Loucy (cell line): ENCODE results near the gene PPDPF.

Source experiments
- H2AFZ ChIP-seq: fragments of 200-600 bp; sonication (generic); 2 replicates; pipeline ENCODE4 v1.6.0; 2016; ENCODE audit warnings: antibody characterized with exemption, mild to moderate bottlenecking, low read length, moderate library complexity
- H3F3A ChIP-seq: fragments of 200-600 bp; 2 replicates; pipeline ENCODE4 v1.6.0; 2016; ENCODE audit warnings: antibody characterized with exemption, low read depth, mild to moderate bottlenecking
- H3K27me3 ChIP-seq: fragments of 200-600 bp; sonication (generic); 2 replicates; pipeline ENCODE4 v1.6.1; 2014; ENCODE audit warnings: low read length, mild to moderate bottlenecking; ENCODE audit not compliant: insufficient read depth, poor library complexity, severe bottlenecking
- H3K36me3 ChIP-seq: fragments of 200-600 bp; sonication (generic); 2 replicates; pipeline ENCODE4 v1.6.1; 2016; ENCODE audit warnings: low read length; ENCODE audit not compliant: insufficient read depth
- H3K4me1 ChIP-seq: fragments of 200-600 bp; sonication (generic); 2 replicates; pipeline ENCODE4 v1.5.1; 2014; ENCODE audit warnings: low read length, mild to moderate bottlenecking; ENCODE audit not compliant: insufficient read depth, poor library complexity, severe bottlenecking
- H3K4me2 ChIP-seq: fragments of 200-600 bp; sonication (generic); 2 replicates; pipeline ENCODE4 v1.6.0; 2014; ENCODE audit warnings: antibody characterized with exemption, low read length, low read depth, mild to moderate bottlenecking; ENCODE audit not compliant: poor library complexity, severe bottlenecking
- H3K4me3 ChIP-seq: fragments of 200-600 bp; sonication (generic); 2 replicates; pipeline ENCODE4 v1.5.1; 2014; ENCODE audit warnings: low read length, mild to moderate bottlenecking, mixed read lengths; ENCODE audit not compliant: poor library complexity, severe bottlenecking
- H3K79me2 ChIP-seq: fragments of 200-600 bp; sonication (generic); 2 replicates; pipeline ENCODE4 v1.6.1; 2014; ENCODE audit warnings: low read length; ENCODE audit not compliant: insufficient read depth
- H3K9ac ChIP-seq: fragments of 200-600 bp; sonication (generic); 2 replicates; pipeline ENCODE4 v1.6.0; 2014; ENCODE audit warnings: mild to moderate bottlenecking, low read depth, low read length, moderate library complexity; ENCODE audit not compliant: poor library complexity, severe bottlenecking
- H3K9me2 ChIP-seq: fragments of 200-600 bp; sonication (generic); replicated peaks from 2 replicates; pipeline ENCODE4 v1.6.1; 2016; ENCODE audit warnings: low read depth, low read length, mixed read lengths
- H3K9me3 ChIP-seq: fragments of 200-600 bp; sonication (generic); 2 replicates; pipeline ENCODE4 v1.6.1; 2014; ENCODE audit warnings: mild to moderate bottlenecking, antibody characterized with exemption, low read length, low read depth; ENCODE audit not compliant: insufficient read depth
- H4K20me1 ChIP-seq: fragments of 200-600 bp; sonication (generic); 2 replicates; pipeline ENCODE4 v1.6.0; 2014; ENCODE audit warnings: antibody characterized with exemption, low read length, mild to moderate bottlenecking; ENCODE audit not compliant: insufficient read depth, poor library complexity, severe bottlenecking
- CTCF ChIP-seq: fragments of 200-600 bp; sonication (generic); conservative IDR thresholded peaks from 2 replicates; pipeline ENCODE4 v1.5.1; 2014; ENCODE audit warnings: mild to moderate bottlenecking, antibody characterized with exemption, low read length
- EZH2phosphoT487 ChIP-seq: fragments of 200-600 bp; IDR thresholded peaks from 2 replicates; pipeline ENCODE4 v1.6.1; 2018; ENCODE audit warnings: antibody characterized with exemption, mild to moderate bottlenecking, moderate library complexity, borderline replicate concordance

Gene PPDPF

DNA sequence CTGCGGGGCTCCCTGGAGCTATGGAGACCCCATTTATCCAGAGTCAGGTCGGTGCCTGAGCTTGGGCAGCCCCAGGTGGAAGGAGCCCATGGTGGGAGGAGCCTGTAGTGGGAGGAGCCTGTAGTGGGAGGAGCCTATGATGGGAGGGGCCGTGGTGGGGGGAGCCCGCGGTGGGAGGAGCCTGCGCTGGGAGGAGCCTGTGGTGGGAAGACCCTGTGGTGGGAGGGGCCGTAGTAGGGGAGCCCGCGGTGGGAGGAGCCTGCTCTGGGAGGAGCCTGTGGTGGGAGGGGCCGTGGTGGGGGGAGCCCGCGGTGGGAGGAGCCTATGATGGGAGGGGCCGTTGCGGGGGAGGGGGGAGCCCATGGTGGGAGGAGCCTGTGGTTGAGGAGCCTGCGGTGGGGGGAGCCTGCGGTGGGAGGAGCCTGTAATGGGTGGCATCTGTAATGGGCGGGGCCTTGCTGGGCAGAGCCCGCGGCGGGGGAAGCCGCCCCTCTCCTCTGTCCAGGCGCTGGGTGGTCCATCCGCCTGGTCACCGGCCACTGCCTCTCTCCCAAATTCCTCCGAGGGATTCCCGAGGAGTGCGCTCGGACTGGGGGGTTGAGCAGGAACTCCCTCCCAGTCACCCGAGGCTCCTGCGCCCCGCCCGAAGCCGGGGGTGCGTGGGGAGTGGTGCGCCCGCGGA lies 32.8 kb downstream of the PPDPF start:
- no peaks in the 10 kb centered on the region for H3K9me2 ChIP-seq
- H3F3A ChIP-seq = no peaks in the 10 kb centered on the region
- H3K27me3 ChIP-seq = no peaks in the 10 kb centered on the region
- no peaks in the 10 kb centered on the region for H3K9me3 ChIP-seq
- peak overlapping the region; percentile 62 for H3K9ac ChIP-seq
- peak overlapping the region; percentile 85; the same call in 1 of the 2 replicates for H2AFZ ChIP-seq
- no peak for TF ChIP-seq CTCF
- TF ChIP-seq EZH2phosphoT487 = no peak
- H3K79me2 ChIP-seq = no peaks in the 10 kb centered on the region
- no peaks in the 10 kb centered on the region for H4K20me1 ChIP-seq
- peak overlapping the region; percentile 75 for H3K4me2 ChIP-seq
- no peaks in the 10 kb centered on the region for H3K36me3 ChIP-seq
- peaks cover 26% of the 10 kb centered on the region for H3K4me1 ChIP-seq
- H3K4me3 ChIP-seq = peak overlapping the region; percentile 61

DNA sequence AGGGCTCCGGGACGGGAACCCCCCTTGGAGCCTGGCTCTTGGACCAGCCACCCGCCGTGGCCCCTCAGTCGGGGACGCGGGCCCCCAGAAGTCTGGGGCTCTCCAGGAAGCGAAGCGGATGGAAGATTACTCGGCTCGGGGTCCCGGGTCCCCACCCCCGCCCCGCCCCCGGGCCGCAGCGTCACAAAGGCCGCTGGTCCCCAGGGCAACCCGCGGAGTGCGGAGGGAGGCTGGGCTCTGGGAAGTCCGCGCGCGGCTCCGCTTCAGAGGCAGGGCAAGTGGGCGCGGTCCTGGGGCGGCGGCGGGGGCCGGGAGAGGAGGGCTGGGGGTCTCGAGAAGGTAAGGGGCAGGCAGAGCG lies 33.3 kb downstream of the PPDPF start, which contains the start of gene FNDC11:
FNDC11 (plus strand) TSS at position 227 of the 358 bp plus-strand sequence. CDS start 1,505 bp downstream, outside the sequence.
- peaks cover 26% of the 10 kb centered on the region for H3K4me1 ChIP-seq
- peak within 1 kb of the TSS; percentile 61 for H3K4me3 ChIP-seq
- H3F3A ChIP-seq = no peaks in the 10 kb centered on the region

GRCh38 chr20:63554361-63555278 lies 34.1 kb downstream of the PPDPF start:
- no peaks in the 10 kb centered on the region for H3K79me2 ChIP-seq
- no peaks in the 10 kb centered on the region for H3K36me3 ChIP-seq
- TF ChIP-seq CTCF = no peak
- TF ChIP-seq EZH2phosphoT487 = no peak
- no peaks in the 10 kb centered on the region for H4K20me1 ChIP-seq
- H3K4me3 ChIP-seq = peak overlapping the region; percentile 61
- no peaks in the 10 kb centered on the region for H3K9me2 ChIP-seq
- peak overlapping the region; percentile 75 for H3K4me2 ChIP-seq
- H3K27me3 ChIP-seq = no peaks in the 10 kb centered on the region
- H3F3A ChIP-seq = no peaks in the 10 kb centered on the region
- peaks cover 26% of the 10 kb centered on the region for H3K4me1 ChIP-seq
- no peaks in the 10 kb centered on the region for H3K9me3 ChIP-seq
- H3K9ac ChIP-seq = no peak overlapping the region
- no peak overlapping the region for H2AFZ ChIP-seq

More for the DNA sequence above, 33.3 kb downstream of the PPDPF start, which contains the start of gene FNDC11:
- H3K36me3 ChIP-seq = no peaks in the 10 kb centered on the region
- no peaks in the 10 kb centered on the region for H3K9me2 ChIP-seq
- no peaks in the 10 kb centered on the region for H3K79me2 ChIP-seq
- peak within 1 kb of the TSS; percentile 75 for H3K4me2 ChIP-seq
- H2AFZ ChIP-seq = peak within 1 kb of the TSS; percentile 85; the same call in 1 of the 2 replicates
- TF ChIP-seq EZH2phosphoT487 (no peak), CTCF (no peak)
- no peaks in the 10 kb centered on the region for H3K9me3 ChIP-seq
- H3K9ac ChIP-seq = peak within 1 kb of the TSS; percentile 62
- H4K20me1 ChIP-seq = no peaks in the 10 kb centered on the region
- no peaks in the 10 kb centered on the region for H3K27me3 ChIP-seq
